Activated naive CD4-positive, alpha-beta T cell treated with anti-CD3 and anti-CD28 coated beads for 36 hours (primary cell): ENCODE data around the gene MYRFL. TPM values are rescaled to one million over a fixed set of nuclear protein-coding genes. Genes with fewer than 3 reads are reported as not detected.
A peak's percentile ranks its signal among the peaks of the same experiment; 100 is the strongest.
"Not testable (repeated sequence)": the region's sequence is repeated elsewhere in the genome, so short reads cannot be mapped to it uniquely, and the experiment has no call there.

Experiments
- CTCF ChIA-PET: fragments of 350-600 bp; sonication (Branson Sonifier 250); formaldehyde crosslinking; loops from one replicate; lab custom pipeline; 2021; ENCODE audit warnings: antibody characterized with exemption; lab: Charles Lee
- DNase-seq: peaks from one replicate; pipeline ENCODE4 v3.0.0-alpha.2; 2020
- H3K27ac Mint-ChIP-seq: one replicate; pipeline ENCODE4 v1.8.0; 2021; ENCODE audit warnings: mild to moderate bottlenecking, mixed read lengths
- H3K27me3 Mint-ChIP-seq: one replicate; pipeline ENCODE4 v1.8.0; 2021; ENCODE audit warnings: low read depth, mixed read lengths
- H3K36me3 Mint-ChIP-seq: one replicate; pipeline ENCODE4 v1.8.0; 2021; ENCODE audit warnings: low read depth, mixed read lengths
- H3K4me1 Mint-ChIP-seq: one replicate; pipeline ENCODE4 v1.8.0; 2021; ENCODE audit warnings: low read depth, mixed read lengths
- H3K4me3 Mint-ChIP-seq: one replicate; pipeline ENCODE4 v1.8.0; 2021; ENCODE audit warnings: mild to moderate bottlenecking, moderate library complexity, mixed read lengths
- H3K9me3 Mint-ChIP-seq: one replicate; pipeline ENCODE4 v1.8.0; 2021; ENCODE audit warnings: mixed read lengths
- intact Hi-C: fragments of 100-400 bp; cut with micrococcal nuclease; formaldehyde crosslinking; loops from one replicate; pipeline ENCODE4 v1.15.1; 2023
- total RNA-seq, 2 experiments: library from RNA; stranded (reverse); gene quantifications; one replicate each; pipeline ENCODE4 v1.2.3, GENCODE V29; 2021

MYRFL gene
- total RNA-seq, 2 experiments from 2014 or later, result not detected

GRCh38 chr12:69851976-69852375 lies 26.9 kb downstream of the MYRFL start:
- no peak for DNase-seq
- CTCF ChIA-PET, result interaction anchor here (0.7 kb wide), 1 partner anchor 49 kb away, joined by 3 read pairs; no protein-coding TSS in a partner anchor
- peaks cover 9% of the 10 kb centered on the region for H3K27me3 Mint-ChIP-seq
- no peaks in the 10 kb centered on the region for H3K4me1 Mint-ChIP-seq
- intact Hi-C loops, result no loop called here
- H3K4me3 Mint-ChIP-seq, result no peak overlapping the region
- H3K9me3 Mint-ChIP-seq, result peaks cover 1% of the 10 kb centered on the region
- H3K27ac Mint-ChIP-seq, result no peak overlapping the region
- no peaks in the 10 kb centered on the region for H3K36me3 Mint-ChIP-seq

DNA sequence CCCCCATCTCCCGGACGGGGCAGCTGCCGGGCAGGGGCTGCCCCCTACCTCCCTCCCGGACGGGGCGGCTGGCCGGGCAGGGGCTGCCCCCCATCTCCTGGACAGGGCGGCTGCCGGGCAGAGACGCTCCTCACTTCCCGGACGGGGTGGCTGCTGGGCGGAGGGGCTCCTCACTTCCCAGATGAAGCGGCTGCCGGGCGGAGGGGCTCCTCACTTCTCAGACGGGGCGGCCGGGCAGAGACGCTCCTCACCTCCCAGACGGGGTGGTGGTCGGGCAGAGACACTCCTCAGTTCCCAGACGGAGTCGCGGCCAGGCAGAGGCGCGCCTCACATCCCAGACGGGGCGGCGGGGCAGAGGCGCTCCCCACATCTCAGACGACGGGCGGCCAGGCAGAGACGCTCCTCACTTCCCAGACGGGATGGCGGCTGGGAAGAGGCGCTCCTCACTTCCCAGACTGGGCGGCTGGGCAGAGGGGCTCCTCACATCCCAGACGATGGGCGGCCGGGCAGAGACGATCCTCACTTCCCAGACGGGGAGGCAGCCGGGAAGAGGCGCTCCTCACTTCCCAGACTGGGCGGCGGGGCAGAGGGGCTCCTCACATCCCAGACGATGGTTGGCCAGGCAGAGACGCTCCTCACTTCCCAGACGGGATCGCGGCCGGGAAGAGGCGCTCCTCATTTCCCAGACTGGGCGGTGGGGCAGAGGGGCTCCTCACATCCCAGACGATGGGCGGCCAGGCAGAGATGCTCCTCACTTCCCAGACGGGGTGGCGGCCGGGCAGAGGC lies 28.3 kb downstream of the MYRFL start:
- intact Hi-C loops, H3K36me3 Mint-ChIP-seq, DNase-seq, H3K9me3 Mint-ChIP-seq, H3K4me1 Mint-ChIP-seq, H3K4me3 Mint-ChIP-seq, H3K27ac Mint-ChIP-seq, CTCF ChIA-PET, H3K27me3 Mint-ChIP-seq: not testable (repeated sequence)

- H3K27me3 Mint-ChIP-seq, result peaks cover 15% of the 10 kb centered on the region
Observed at GRCh38 chr12:69866698-69867097, 41.7 kb downstream of the MYRFL start.

GRCh38 chr12:69868695-69869094 lies 43.7 kb downstream of the MYRFL start:
- Mint-ChIP-seq H3K4me1 (no peaks in the 10 kb centered on the region), H3K9me3 (no peaks in the 10 kb centered on the region), H3K4me3 (no peak overlapping the region), H3K27me3 (peaks cover 18% of the 10 kb centered on the region), H3K27ac (no peak overlapping the region), H3K36me3 (no peaks in the 10 kb centered on the region)
- CTCF ChIA-PET, result interaction anchor here (2.7 kb wide), 1 partner anchor 11 kb away, joined by 9 read pairs; no protein-coding TSS in a partner anchor
- no peak for DNase-seq
- intact Hi-C loops, result no loop called here

More at GRCh38 chr12:69866698-69867097, 41.7 kb downstream of the MYRFL start:
- Mint-ChIP-seq H3K27ac (no peak overlapping the region), H3K9me3 (no peaks in the 10 kb centered on the region), H3K4me1 (no peaks in the 10 kb centered on the region), H3K4me3 (no peak overlapping the region), H3K36me3 (no peaks in the 10 kb centered on the region)
- DNase-seq, result no peak
- CTCF ChIA-PET, result interaction anchor here (1.2 kb wide), 1 partner anchor 13 kb away, joined by 3 read pairs; no protein-coding TSS in a partner anchor
- intact Hi-C loops, result no loop called here

DNA sequence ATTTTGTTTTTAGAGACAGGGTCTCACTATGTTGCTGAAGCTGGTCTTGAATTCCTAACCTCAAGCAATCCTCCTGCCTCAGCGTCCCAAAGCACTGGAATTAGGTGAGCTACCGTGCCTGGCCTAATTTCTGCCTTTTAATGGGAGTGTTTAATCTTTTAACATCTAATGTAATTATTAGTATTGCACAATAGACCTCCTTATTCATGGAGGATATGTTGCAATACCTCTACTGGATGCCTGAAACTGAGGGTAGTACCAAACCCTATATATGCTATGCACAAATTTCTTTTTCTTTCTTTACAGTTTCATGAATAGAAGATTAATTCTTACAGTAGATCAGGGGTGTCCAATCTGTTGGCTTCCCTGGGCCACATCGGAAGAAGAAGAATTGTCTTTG lies 47.8 kb downstream of the MYRFL start:
- H3K4me3 Mint-ChIP-seq, result no peak overlapping the region
- H3K9me3 Mint-ChIP-seq, result no peaks in the 10 kb centered on the region
- no peak for DNase-seq
- peaks cover 9% of the 10 kb centered on the region for H3K27me3 Mint-ChIP-seq
- intact Hi-C loops, result loop anchor here (10.0 kb wide), 1 partner anchor 578 kb away; no protein-coding TSS in a partner anchor
- CTCF ChIA-PET, result interaction anchor here (1.0 to 1.3 kb wide), 2 partner anchors 582 to 858 kb away, joined by 3 read pairs; no protein-coding TSS in a partner anchor
- H3K4me1 Mint-ChIP-seq, result no peaks in the 10 kb centered on the region
- no peaks in the 10 kb centered on the region for H3K36me3 Mint-ChIP-seq
- no peak overlapping the region for H3K27ac Mint-ChIP-seq

GRCh38 chr12:69873429-69873828 lies 48.4 kb downstream of the MYRFL start:
- Mint-ChIP-seq H3K27me3 (peaks cover 9% of the 10 kb centered on the region), H3K36me3 (no peaks in the 10 kb centered on the region), H3K9me3 (no peaks in the 10 kb centered on the region), H3K4me3 (no peak overlapping the region), H3K27ac (no peak overlapping the region), H3K4me1 (no peaks in the 10 kb centered on the region)
- CTCF ChIA-PET, result no interaction called here
- no peak for DNase-seq
- intact Hi-C loops, result loop anchor here (10.0 kb wide), 1 partner anchor 579 kb away; no protein-coding TSS in a partner anchor

DNA sequence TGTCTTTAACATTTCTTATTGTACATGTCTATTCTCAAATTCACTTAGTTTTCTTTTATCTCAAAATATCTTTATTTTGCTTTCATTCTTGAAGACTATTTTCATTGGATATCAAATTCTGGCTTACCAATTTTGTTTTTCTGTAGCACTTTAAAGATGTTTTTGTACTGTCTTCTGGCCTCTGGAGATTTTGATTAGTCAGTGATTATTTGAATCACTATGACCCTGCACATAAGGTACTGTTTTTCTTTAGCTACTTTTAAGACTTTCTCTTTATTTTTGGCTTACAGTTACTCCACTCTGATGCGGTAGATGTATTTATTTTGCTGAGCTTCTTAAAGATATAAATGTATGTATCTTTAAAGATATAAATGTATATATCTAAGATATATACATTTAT lies 49.6 kb downstream of the MYRFL start:
- H3K4me1 Mint-ChIP-seq, result peaks cover 4% of the 10 kb centered on the region
- H3K9me3 Mint-ChIP-seq, result no peaks in the 10 kb centered on the region
- DNase-seq, result no peak
- no peak overlapping the region for H3K4me3 Mint-ChIP-seq
- intact Hi-C loops, result loop anchor here (5.0 to 10.0 kb wide), 2 partner anchors 517 to 580 kb away; partner anchors contain the start of gene YEATS4
- CTCF ChIA-PET, result interaction anchor here (0.7 to 1.3 kb wide), 2 partner anchors 26 to 681 kb away, joined by 5 read pairs; no protein-coding TSS in a partner anchor
- no peaks in the 10 kb centered on the region for H3K36me3 Mint-ChIP-seq
- H3K27ac Mint-ChIP-seq, result no peak overlapping the region
- peaks cover 17% of the 10 kb centered on the region for H3K27me3 Mint-ChIP-seq

DNA sequence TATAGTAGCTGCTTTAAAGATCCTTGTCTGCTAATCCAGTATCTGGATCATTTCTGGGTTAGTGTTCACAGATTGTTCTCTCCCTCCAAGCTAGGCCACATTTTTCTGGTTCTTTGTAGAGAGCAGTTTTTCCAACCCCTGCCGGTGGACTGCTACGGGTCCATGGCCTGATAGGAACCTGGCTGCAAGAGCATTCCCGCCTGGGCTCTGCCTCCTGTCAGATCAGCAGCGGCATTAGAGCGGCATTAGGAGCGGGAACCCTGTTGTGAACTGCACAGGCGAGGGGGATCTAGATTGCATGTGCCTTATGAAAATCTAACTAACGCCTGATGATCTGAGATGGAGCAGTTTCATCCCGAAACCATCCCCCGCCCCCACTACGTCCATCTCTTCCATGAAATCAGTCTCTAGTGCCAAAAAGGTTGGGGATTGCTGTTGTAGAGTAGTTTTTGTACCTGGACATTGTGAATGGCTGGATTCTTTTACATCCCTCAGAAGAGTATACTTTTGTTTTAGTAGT lies 50.4 kb downstream of the MYRFL start:
- peaks cover 4% of the 10 kb centered on the region for H3K4me1 Mint-ChIP-seq
- DNase-seq, result no peak
- no peak overlapping the region for H3K27ac Mint-ChIP-seq
- peaks cover 14% of the 10 kb centered on the region for H3K27me3 Mint-ChIP-seq
- no peak overlapping the region for H3K4me3 Mint-ChIP-seq
- no peaks in the 10 kb centered on the region for H3K36me3 Mint-ChIP-seq
- intact Hi-C loops, result loop anchor here (5.0 to 10.0 kb wide), 2 partner anchors 518 to 581 kb away; partner anchors contain the start of gene YEATS4
- CTCF ChIA-PET, result interaction anchor here (1.3 kb wide), 1 partner anchor 25 kb away, joined by 5 read pairs; no protein-coding TSS in a partner anchor
- no peaks in the 10 kb centered on the region for H3K9me3 Mint-ChIP-seq

DNA sequence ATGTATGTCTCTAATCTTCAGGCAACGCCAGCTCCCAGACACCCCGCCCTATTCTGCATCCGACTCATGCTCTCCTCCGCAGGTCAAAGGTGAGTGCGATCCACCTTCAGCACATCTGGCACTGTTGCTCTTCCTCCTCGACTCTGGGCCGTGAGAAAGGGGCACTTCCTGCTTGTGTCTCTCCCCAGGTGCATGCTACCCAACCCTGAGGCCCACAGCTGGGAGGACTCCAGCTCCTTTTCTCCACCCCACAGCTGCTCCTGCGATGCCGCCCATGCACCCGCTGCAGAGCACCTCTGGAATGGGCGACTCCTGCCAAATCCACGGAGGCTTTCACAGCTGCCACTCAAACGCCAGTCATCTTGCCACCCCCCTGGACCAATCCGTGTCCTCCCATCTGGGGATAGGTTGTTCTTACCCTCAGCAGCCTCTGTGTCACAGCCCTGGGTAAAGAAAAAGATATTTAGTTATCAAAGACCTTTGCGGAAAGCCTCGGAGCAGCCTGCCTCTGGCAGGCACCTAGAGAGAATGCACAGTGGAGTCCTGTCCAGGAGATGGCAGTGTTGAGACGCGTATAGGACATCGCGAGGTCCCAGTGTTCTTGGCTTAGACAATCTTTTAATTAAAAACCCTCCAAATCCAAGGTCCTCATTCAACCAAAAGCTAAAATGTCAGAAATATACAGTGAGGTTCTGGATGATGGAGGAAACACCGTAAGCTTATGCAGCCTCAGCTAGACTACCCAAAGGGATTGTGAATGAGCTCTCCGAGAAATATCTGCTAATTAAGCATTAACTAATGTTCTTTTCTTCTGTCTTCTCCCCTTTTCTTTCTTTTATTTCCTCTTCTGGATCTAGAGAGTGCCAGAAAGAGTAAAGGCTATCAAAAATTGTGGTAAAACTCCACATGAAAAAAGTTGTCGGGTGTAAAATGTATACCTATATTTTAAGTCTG lies 54.3 kb downstream of the MYRFL start:
- Mint-ChIP-seq H3K9me3 (no peaks in the 10 kb centered on the region), H3K36me3 (no peaks in the 10 kb centered on the region), H3K4me3 (no peak overlapping the region), H3K27ac (no peak overlapping the region), H3K4me1 (peaks cover 4% of the 10 kb centered on the region), H3K27me3 (peaks cover 11% of the 10 kb centered on the region)
- DNase-seq, result peak; percentile 83
- intact Hi-C loops, result loop anchor here (1.0 to 10.0 kb wide), 5 partner anchors 522 to 851 kb away; partner anchors contain the start of gene YEATS4
- CTCF ChIA-PET, result interaction anchor here (0.6 to 3.9 kb wide), 29 partner anchors 10 to 1882 kb away, joined by 3 to 27 read pairs (median 3); no protein-coding TSS in a partner anchor

DNA sequence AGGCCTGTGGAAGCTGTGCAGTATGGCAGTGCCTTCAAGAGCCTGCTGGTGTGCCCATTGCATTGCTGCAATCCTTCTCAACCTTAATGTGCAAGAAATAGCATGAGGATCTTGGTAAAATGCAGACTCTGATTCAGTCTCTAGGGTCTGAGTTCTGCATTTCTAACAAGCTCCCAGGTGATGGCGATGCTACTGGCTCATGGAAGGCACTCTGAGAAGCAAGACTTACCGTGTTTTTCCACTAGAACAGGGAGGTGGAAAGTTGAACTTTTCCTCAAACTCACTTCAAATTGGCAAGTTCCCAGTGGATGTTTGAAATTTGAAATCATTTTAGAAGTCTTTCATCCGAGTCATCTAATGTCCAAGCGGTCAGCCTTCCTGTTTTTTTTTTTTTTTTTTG lies 55.5 kb downstream of the MYRFL start:
- H3K27me3 Mint-ChIP-seq, result peaks cover 11% of the 10 kb centered on the region
- no peak overlapping the region for H3K4me3 Mint-ChIP-seq
- no peak for DNase-seq

DNA sequence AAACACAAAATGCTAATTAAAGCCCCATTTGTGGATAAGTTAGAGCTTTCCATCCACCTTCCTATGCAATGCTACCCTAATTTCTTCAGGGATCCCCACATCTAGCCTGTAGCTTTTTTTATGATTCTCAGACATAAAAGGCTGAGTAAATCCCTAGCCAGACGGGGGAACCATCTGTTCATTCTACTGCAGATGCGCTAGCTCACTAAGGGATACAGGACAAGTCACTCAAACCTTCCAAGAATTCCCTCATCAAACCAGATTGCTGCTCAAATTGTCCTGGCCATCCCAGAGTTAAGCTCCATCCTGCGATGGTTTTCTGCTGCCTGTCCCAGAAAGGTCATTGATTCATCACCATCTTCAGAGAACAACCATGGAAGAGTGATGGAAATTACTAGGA lies 56.7 kb downstream of the MYRFL start:
- Mint-ChIP-seq H3K9me3 (no peaks in the 10 kb centered on the region), H3K27ac (no peak overlapping the region), H3K4me3 (no peak overlapping the region), H3K36me3 (no peaks in the 10 kb centered on the region), H3K27me3 (peaks cover 11% of the 10 kb centered on the region), H3K4me1 (peaks cover 4% of the 10 kb centered on the region)
- intact Hi-C loops, result no loop called here
- CTCF ChIA-PET, result interaction anchor here (0.6 to 1.3 kb wide), 4 partner anchors 19 to 595 kb away, joined by 3 to 5 read pairs (median 4); no protein-coding TSS in a partner anchor
- no peak for DNase-seq

More for the DNA sequence above, 55.5 kb downstream of the MYRFL start:
- CTCF ChIA-PET, result interaction anchor here (1.3 to 3.9 kb wide), 7 partner anchors 12 to 1866 kb away, joined by 3 to 27 read pairs (median 5); no protein-coding TSS in a partner anchor
- no peaks in the 10 kb centered on the region for H3K9me3 Mint-ChIP-seq
- intact Hi-C loops, result no loop called here
- no peak overlapping the region for H3K27ac Mint-ChIP-seq
- peaks cover 4% of the 10 kb centered on the region for H3K4me1 Mint-ChIP-seq
- H3K36me3 Mint-ChIP-seq, result no peaks in the 10 kb centered on the region
